RPMI8226 (cell line): Measurements from ENCODE around the gene WWOX.
"Not testable (repeated sequence)": the region's sequence is repeated elsewhere in the genome, so short reads cannot be mapped to it uniquely, and the experiment has no call there.

Experiments
- DNase-seq: peaks from one replicate; pipeline ENCODE4 v3.0.0-alpha.2; 2015

WWOX gene

GRCh38 chr16:78672779-78673556 lies 573.5 kb downstream of the WWOX start:
- DNase-seq: no peak

- DNase-seq: no peak
These were observed 574.4 kb downstream of the WWOX start for GRCh38 chr16:78673884-78674283.

GRCh38 chr16:78675312-78675711 lies 575.9 kb downstream of the WWOX start:
- DNase-seq: no peak

GRCh38 chr16:78675951-78676792 lies 576.7 kb downstream of the WWOX start:
- DNase-seq: no peak

DNA sequence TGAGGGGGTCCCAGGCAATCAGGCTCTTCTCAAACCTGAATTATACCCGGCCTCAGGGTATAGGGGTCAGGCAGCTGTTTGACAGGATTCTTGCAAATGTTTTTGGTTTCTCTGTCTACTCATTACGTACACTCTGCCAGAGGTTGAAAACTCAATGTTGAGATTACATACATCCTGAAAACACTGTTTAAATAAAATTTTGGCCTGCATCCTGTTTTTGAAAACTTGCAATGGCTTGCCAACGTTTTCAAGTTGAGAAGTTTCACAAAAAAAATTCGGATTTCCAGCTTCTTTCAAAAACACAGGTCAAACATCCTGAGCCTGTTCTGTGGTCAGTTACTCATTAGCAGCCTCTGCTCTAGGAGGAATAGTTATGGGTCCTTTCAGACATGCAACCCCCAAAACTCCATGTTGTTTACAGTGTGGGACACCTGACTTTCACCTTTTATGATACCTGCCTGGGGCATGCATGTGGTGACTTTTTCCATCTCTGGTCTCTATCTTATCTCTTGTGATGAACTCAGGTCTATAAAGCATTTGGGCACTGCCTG lies 577.8 kb downstream of the WWOX start:
- no peak for DNase-seq

GRCh38 chr16:78679546-78679945 lies 580.1 kb downstream of the WWOX start:
- DNase-seq: no peak

GRCh38 chr16:78681743-78682142 lies 582.3 kb downstream of the WWOX start:
- no peak for DNase-seq

DNA sequence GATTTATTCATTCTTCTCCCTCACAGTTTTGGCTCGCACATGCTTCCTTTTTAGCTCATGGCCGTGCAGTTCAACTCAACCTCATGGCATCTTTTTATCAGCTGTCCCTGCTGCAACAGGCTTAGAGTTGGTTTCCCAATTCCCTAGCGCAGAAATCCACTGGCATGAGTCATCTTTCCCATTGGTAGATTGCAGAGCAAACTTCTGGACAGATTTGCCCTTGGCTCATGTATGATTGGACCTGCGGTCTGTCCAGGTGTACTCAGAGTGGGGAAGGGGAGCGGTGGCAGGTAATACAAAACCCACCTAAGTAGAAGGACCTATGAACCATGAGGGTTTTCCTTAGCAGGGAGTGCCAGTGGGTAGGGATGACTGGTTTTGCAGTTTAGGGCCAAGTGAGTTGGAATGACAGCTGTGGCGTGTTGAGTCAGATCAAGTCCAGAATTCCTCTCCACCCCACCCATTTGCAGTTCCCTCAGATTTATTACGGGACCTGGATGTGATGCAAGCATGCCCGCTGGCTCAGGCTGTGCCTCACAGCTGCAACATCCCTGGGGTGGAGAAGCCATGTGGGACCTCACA lies 584.7 kb downstream of the WWOX start:
- no peak for DNase-seq

DNA sequence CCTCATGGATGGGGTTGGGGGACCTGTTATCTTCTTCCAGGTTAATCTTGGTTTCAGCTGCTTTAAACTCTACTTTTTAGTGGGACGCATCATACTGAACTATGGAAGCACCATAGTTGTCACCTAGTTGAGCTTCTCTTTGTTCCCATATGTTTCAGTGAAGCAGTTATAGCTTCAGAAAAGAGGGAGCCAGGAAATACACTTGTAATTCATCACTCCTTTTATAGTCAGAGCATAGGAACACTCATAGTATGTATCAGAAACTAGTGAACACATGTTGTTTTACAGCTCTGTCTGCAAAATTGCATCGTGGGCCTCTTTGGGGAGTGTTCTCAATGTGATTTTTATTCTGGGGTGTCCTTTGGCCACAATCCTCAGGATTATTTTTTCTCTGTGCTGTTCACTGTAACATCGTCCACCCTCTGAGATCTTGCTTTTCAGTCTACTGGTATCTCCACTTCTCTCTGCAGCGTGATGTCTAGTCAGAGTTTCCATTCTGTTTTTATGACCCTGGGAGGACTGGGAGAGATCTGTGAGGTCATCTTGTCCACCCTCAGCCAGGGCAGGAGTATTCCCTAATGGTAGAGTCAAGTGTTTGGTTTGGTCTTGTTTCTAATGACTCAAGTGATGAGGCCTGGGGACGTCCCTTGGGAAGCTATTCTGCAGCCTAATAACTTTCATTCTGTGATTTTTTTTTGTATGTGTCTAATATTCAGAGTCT lies 585.4 kb downstream of the WWOX start:
- no peak for DNase-seq

- DNase-seq: peak; percentile 39
These were observed 587.1 kb downstream of the WWOX start for GRCh38 chr16:78686601-78687000.

DNA sequence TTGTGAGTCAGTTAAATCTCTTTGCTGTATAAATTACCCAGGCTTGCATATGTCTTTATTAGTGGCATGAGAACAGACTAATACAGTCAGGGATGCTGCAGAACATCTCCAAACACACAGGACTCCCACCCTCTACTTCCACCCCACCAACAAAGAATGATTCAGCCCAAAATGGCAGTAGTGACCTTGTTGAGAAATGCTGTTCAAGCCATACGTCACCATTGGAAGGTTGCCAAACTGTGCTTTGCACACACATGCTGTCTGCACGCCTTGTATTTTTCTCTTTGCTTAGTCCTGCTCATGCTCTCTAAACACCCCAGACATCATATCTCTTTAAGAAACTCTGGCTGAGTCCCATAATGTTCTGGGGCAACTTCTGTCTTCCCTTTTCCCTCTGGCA lies 589.6 kb downstream of the WWOX start:
- peak; percentile 55 for DNase-seq

- no peak for DNase-seq
These were observed 590.1 kb downstream of the WWOX start for GRCh38 chr16:78689536-78689935.

- DNase-seq: no peak
These were observed 591.1 kb downstream of the WWOX start for GRCh38 chr16:78690510-78690909.

GRCh38 chr16:78691746-78692145 lies 592.3 kb downstream of the WWOX start:
- not testable (repeated sequence) for DNase-seq

- no peak for DNase-seq
These were observed 594.0 kb downstream of the WWOX start for GRCh38 chr16:78693496-78693895.

GRCh38 chr16:78694414-78694813 lies 595.0 kb downstream of the WWOX start:
- DNase-seq: no peak

- DNase-seq: no peak
These were observed 595.9 kb downstream of the WWOX start for GRCh38 chr16:78695391-78695790.

- DNase-seq: no peak
These were observed 597.3 kb downstream of the WWOX start for GRCh38 chr16:78696797-78697196.

- DNase-seq: no peak
These were observed 598.0 kb downstream of the WWOX start for GRCh38 chr16:78697426-78697825.

GRCh38 chr16:78703936-78704335 lies 604.5 kb downstream of the WWOX start:
- no peak for DNase-seq

- DNase-seq: no peak
These were observed 605.0 kb downstream of the WWOX start for GRCh38 chr16:78704416-78704815.

DNA sequence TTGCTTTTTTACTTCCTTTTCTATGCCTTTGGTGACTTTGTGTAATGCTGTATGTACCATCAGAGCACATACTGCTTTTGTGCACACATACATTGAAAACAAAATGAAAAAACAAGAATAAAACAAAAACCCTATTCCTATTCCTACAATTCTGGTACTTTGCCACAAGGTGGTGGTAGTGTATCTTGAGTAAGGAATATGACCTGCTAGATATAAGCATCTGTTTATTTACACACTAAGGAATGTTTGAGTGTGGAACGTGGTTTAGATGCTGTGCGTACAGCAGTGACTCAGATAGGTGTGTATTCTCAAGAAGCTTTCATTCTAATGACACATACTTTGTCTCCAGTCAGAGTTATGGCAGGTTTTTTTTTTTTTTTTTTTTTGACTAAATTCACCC lies 606.2 kb downstream of the WWOX start:
- DNase-seq: no peak

DNA sequence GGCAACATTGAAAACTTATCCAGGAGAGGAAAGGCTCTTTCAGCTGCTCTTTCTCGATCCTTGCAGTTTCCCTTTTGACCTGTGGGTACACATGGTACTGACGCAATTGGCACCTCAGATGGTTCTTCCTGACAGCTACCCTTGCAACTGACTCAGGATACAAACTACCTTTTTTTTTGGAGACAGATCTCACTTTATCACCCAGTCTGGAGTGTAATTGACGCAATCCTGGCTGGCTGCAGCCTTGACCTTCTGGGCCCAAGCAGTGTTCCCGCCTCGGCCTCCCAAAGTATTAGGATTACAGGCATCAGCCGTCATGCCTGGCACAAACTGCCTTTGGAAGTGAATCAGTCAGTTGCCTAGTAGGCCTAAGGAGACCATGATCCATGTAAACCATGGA lies 607.2 kb downstream of the WWOX start:
- no peak for DNase-seq
